GM18508 (cell line): ENCODE results near the gene CSN2.
"Not testable (repeated sequence)": the region's sequence is repeated elsewhere in the genome, so short reads cannot be mapped to it uniquely, and the experiment has no call there.

Experiments used
- ATAC-seq: cut with Tn5 transposase; IDR thresholded peaks from one replicate; pipeline ENCODE4 v1.9.1; 2021; ENCODE audit warnings: moderate number of reproducible peaks; ENCODE audit not compliant: insufficient read depth, unreplicated experiment

Gene CSN2

GRCh38 chr4:69965628-69966027, at the start of gene CSN2:
Gene CSN2, minus strand, starts transcription at chr4:69965728. Its CDS starts 4,733 bp downstream, at chr4:69960995.
- ATAC-seq = no peak

GRCh38 chr4:70008771-70009170, 43.2 kb upstream of the CSN2 start:
- no peak for ATAC-seq

GRCh38 chr4:70002507-70002906, 37.0 kb upstream of the CSN2 start:
- ATAC-seq = no peak

- no peak for ATAC-seq
These were observed 35.2 kb upstream of the CSN2 start for GRCh38 chr4:70000711-70001110.

GRCh38 chr4:69999420-69999819, 33.9 kb upstream of the CSN2 start:
- no peak for ATAC-seq

GRCh38 chr4:69995526-69996016, 30.0 kb upstream of the CSN2 start, which contains the start of gene STATH:
Gene STATH, plus strand, starts transcription at chr4:69995966. Its CDS starts 2,472 bp downstream, at chr4:69998438.
- ATAC-seq = no peak

- ATAC-seq = no peak
These were observed 29.3 kb upstream of the CSN2 start for GRCh38 chr4:69994782-69995181.

- no peak for ATAC-seq
These were observed 25.5 kb upstream of the CSN2 start for GRCh38 chr4:69991016-69991415.

GRCh38 chr4:69986663-69987062, 21.1 kb upstream of the CSN2 start:
- no peak for ATAC-seq

GRCh38 chr4:69984030-69984443, 18.5 kb upstream of the CSN2 start:
- ATAC-seq = no peak

GRCh38 chr4:69977582-69977981, 12.1 kb upstream of the CSN2 start:
- ATAC-seq = no peak

GRCh38 chr4:69974631-69975030, 9.1 kb upstream of the CSN2 start:
- no peak for ATAC-seq

- ATAC-seq = no peak
These were observed 4.5 kb upstream of the CSN2 start for GRCh38 chr4:69970071-69970470.

- ATAC-seq = no peak
These were observed 8.3 kb downstream of the CSN2 start for GRCh38 chr4:69957209-69957608.

- no peak for ATAC-seq
These were observed 13.9 kb downstream of the CSN2 start for GRCh38 chr4:69951602-69952001.

- no peak for ATAC-seq
These were observed 29.0 kb downstream of the CSN2 start for GRCh38 chr4:69936566-69936965.

- ATAC-seq = no peak
These were observed 31.4 kb downstream of the CSN2 start for GRCh38 chr4:69934150-69934549.

GRCh38 chr4:69930768-69931167, 34.8 kb downstream of the CSN2 start, which contains the start of gene CSN1S1:
Gene CSN1S1, plus strand, starts transcription at chr4:69931068. Its CDS starts 1,488 bp downstream, at chr4:69932556.
- ATAC-seq = no peak

- ATAC-seq = not testable (repeated sequence)
These were observed 41.6 kb downstream of the CSN2 start for GRCh38 chr4:69923782-69924410.

GRCh38 chr4:69920874-69921273, 44.7 kb downstream of the CSN2 start:
- no peak for ATAC-seq

GRCh38 chr4:69910016-69910782, 55.3 kb downstream of the CSN2 start:
- peak; percentile 90 for ATAC-seq
